HG03196 (cell line): ENCODE measurements around the gene SZT2.
"Not testable (repeated sequence)": the region's sequence is repeated elsewhere in the genome, so short reads cannot be mapped to it uniquely, and the experiment has no call there.

ENCODE experiments used
- ATAC-seq: cut with Tn5 transposase; IDR thresholded peaks from one replicate; pipeline ENCODE4 v1.9.1; 2021; ENCODE audit not compliant: unreplicated experiment

Gene SZT2

DNA sequence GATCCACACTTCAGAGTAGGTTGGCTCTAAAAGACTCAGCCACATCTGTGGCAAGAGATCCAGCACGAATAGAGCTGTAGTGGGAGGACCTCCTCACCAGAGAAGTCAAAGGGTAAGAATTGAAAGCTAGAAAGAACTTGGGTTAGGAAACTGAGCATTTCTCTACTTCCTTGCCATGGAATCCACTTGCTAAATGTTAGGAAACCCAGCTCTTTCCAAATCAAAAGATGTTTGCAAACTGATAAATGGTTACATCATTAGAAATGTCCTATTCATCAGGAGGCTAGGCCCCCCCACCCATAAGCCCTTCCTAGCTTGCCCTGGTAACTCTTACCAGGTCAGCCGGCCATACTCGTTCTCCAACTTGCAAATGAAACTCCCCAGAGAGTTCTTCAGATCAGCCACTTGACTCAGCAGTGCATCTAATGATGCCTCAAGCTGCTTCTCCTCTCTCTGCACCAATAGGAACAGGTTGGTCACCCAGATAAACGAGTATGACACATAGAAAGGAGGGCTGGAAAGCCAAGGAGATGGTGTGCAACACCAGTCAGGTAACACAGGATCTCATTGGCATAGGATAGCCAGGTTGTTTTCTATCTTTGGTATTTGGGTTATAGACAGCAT is 1.6 kb upstream of the SZT2 start:
- no peak for ATAC-seq

DNA sequence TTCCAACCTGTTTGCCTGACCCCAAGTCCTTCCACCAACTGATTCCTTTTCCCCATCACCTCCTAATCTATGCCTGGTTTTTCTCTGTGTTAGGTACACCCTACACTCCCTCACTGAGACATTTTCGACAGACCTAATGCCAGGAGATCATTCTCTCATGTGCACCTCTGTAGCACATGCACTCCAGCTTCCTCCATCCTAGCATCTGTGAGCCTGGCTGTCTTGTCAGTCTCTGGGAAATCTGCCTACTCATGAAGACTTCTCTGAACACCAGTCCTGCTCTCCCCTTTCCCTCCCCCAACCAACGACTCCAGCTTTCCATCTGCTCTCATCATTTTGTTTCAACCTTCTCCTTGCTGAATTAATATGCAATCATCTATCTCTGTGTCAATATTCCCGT is 1.1 kb upstream of the SZT2 start:
- no peak for ATAC-seq

- ATAC-seq = no peak
Observed at GRCh38 chr1:43392702-43393101, 3.0 kb downstream of the SZT2 start.

DNA sequence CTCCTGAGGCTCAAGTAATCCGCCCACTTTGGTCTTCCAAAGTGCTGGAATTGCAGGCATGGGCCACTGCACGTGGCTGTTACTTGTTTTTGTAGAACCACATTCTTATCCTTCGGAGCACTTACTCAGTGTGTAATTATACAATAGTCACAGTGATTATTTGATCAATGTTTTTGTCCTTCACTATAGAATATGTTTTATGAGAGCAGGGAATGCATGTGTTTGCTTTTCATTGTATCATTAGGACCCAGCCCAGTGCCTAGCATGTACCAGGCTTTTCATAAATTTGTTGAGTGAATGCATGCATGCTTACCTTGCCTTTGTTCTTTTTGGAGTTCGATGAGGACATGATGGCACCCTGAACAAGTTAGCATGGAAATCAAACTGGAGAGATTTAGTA is 5.8 kb downstream of the SZT2 start:
- no peak for ATAC-seq

GRCh38 chr1:43396059-43396458 is 6.4 kb downstream of the SZT2 start:
- ATAC-seq = no peak

DNA sequence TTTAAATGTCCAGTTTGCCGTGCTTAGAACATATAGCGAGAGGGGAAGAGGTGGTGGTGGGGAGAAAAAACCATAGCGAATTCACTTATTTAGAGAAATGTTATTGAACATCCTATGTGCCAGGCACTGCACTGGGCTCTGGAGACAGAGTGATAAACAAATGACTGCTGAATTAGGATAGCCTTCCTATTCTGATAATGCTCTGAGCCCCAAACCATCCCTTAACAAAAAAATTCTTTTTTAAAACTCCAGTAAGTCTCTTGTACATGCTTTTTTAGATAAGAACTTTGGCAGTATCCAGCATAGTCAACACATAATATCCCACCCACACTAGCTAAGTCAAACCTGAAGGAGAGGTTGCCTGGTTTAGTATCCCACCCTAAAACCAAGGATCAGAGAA is 8.5 kb downstream of the SZT2 start:
- ATAC-seq = no peak

- ATAC-seq = not testable (repeated sequence)
Observed at GRCh38 chr1:43400441-43400840, 10.7 kb downstream of the SZT2 start.

DNA sequence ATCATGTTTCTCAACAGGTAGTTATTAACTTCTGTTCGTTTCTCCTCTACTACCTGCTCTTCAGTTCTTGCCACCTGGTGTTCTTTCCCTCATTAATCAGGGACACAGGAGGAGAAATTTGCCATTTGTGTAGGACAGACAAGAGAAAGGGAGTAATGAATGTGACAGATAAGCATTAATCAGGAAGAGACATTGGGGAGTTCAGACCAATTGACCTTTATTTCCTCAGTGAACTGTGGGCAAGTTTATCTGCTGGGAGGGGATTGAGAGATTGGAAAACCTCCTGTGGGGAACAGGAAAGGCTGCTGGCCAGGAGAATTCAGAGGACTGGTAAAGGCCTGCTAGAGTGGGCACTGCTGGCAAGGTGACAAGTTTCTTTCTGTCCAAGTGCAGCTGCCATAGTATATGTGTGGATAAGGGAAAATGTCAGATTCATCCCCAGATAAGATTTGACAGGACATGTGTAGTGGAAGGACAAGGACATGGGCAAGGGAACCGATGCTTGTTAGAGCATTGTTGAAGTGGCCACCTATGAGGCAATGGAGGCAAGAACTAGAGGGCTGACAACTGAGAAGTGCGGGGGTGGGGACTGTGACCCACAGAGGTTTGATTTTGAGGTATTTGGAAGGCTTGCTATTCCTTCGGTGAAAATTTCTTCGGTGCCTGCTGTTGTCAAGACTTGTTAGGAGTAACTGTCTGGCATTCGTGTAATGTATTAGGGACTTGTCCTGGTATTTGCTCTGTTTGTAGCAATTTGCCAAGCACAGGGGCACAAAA is 12.6 kb downstream of the SZT2 start:
- no peak for ATAC-seq

GRCh38 chr1:43404353-43404752 is 14.7 kb downstream of the SZT2 start:
- no peak for ATAC-seq

- no peak for ATAC-seq
Observed at GRCh38 chr1:43405219-43405875, 15.6 kb downstream of the SZT2 start.

- no peak for ATAC-seq
Observed at GRCh38 chr1:43405876-43406234, 16.2 kb downstream of the SZT2 start.

DNA sequence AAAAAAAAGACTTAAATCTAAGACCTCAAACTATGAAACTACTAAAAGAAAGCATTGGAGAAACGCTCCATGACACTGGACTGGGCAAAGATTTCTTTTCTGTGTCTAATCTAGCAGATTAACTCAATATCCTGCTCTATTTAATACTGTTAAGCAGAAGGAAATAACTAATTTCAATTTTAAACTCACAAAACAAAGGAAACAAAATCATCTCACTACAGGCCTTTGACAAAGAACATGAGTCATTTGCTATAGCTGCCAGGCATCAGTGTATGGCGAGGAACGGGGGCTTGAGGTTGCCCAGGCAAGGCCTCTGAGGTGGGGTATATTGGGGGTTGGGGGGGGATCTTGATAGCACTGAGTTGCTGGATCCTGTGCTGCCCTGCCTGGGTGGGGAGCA is 20.9 kb downstream of the SZT2 start:
- ATAC-seq = no peak

GRCh38 chr1:43413426-43413825 is 23.7 kb downstream of the SZT2 start:
- not testable (repeated sequence) for ATAC-seq

DNA sequence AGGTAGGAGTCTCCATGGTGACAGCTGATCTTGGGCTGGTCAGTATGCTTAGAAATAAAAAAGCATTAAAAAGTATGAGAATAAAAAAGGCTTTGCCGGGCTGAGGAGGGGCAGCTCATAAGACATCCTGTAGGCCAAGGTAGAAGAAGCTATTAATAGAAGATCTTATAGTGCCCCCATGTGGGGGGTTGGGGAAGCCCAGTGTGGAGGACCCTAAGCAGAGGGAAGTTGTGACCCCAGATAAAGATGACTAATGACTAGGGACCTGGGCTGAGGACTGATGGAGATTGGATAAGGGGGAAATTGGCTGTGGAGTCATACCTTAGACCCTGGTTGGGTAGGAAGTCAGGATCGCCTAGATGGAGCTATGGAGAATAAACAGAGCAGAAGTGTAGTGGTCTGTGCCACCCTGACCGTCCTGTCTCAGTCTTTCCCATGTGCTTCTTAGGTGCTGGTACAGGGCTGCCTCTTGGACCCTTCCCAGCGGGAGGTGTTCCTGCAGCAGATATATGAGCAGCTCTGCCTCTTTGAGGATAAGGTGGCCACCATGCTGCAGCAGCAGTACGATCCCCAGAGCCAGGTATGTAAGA is 25.0 kb downstream of the SZT2 start:
- no peak for ATAC-seq

- no peak for ATAC-seq
Observed at GRCh38 chr1:43415901-43416300, 26.2 kb downstream of the SZT2 start.

GRCh38 chr1:43418858-43419257 is 29.2 kb downstream of the SZT2 start:
- ATAC-seq = no peak

GRCh38 chr1:43419627-43420425 is 30.1 kb downstream of the SZT2 start:
- ATAC-seq = no peak

- no peak for ATAC-seq
Observed at GRCh38 chr1:43420874-43421273, 31.2 kb downstream of the SZT2 start.

GRCh38 chr1:43421396-43421795 is 31.7 kb downstream of the SZT2 start:
- no peak for ATAC-seq

- ATAC-seq = no peak
Observed at GRCh38 chr1:43421976-43422750, 32.5 kb downstream of the SZT2 start.
